ENCODE data around the gene AQR.
"Not testable (repeated sequence)": the region's sequence is repeated elsewhere in the genome, so short reads cannot be mapped to it uniquely, and the experiment has no call there.

The AQR gene

GRCh38 chr15:34952481-34952880 lies 17.1 kb downstream of the AQR start:
- DNase-seq (ENCODE audit: low spot score), result no peak

- DNase-seq (ENCODE audit: low spot score), result no peak
These were observed 17.5 kb downstream of the AQR start for GRCh38 chr15:34951993-34952392.

DNA sequence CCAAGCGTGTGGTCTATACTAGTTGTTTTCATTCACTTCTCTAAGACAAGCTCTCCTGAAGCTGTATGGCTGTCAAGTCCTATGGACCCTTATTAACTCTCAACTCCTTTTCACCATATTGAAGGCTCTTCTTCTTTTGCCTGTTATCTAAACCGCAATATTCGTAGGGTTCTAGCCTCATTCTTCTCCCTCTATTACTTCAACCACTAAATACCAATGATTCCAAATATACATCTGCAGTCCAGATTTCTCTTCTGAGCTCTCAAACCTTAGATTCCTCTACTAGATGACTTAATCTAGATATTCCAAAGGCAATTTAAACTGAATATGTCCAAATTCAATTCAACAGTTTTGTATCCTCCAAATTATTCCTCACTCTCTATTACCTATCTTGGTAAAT lies 24.6 kb downstream of the AQR start:
- DNase-seq (ENCODE audit: low spot score), result no peak

- no peak for DNase-seq (ENCODE audit: low spot score)
These were observed 25.8 kb downstream of the AQR start for GRCh38 chr15:34943711-34944110.

DNA sequence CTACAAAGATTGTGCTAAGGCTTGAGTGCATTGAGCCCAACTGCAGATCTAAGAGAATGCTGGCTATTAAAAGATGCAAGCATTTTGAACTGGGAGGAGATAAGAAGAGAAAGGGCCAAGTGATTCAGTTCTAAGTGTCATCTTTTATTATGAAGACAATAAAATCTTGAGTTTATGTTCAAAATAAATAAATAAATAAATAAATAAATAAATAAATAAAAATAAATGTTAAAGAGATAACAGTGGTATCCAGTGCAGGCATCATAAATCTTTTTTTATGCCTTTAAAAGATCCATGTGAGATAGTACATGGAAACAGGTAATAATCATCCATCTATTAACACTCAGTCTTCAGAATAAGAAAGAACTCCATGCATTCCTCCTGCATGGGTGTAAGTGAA lies 26.3 kb downstream of the AQR start:
- DNase-seq (ENCODE audit: low spot score), result not testable (repeated sequence)

DNA sequence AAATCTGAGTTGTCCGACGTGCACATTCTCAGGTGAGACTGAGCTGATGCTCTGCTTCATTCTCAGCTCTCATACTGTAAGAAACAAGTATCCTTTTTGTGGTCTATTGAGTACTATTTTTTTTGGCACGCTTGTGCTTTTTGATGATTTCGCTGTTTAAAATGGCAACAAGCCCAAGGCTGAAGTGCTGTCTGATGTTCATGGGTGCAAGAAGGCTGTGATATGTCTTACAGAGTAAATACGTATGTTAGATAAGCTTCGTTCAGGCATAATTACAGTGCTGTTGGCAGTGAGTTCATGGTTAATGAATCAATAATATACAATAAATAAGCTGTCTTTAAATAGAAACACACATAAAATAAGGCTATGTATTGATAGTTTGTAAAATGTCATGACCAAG lies 27.2 kb downstream of the AQR start:
- DNase-seq (ENCODE audit: low spot score), result no peak

- DNase-seq (ENCODE audit: low spot score), result no peak
These were observed 27.7 kb downstream of the AQR start for GRCh38 chr15:34941831-34942230.

DNA sequence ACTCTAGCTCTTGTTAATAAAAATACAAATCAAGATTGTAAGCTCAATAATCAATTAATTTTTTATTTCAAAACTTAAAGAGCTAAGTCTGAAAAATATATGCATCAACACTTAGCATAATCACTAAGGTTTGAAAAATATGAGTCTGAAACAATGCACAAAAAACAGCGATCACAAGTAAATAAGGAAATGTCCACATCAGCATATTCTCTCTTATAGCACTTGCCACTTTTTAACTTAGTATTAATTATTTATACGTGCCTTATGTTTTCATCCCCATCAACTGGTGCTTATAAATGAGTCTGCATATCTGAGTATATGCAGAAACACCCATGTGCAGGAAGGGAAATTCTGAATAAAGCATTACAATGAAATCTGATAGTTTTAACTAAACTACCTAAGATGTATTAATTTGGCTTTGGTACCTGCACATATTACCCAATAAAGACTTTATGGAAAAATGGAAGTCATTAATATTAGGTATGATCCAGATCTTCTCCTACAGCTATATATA lies 28.3 kb downstream of the AQR start:
- DNase-seq (ENCODE audit: low spot score), result no peak

- no peak for DNase-seq (ENCODE audit: low spot score)
These were observed 36.0 kb downstream of the AQR start for GRCh38 chr15:34933432-34933975.

DNA sequence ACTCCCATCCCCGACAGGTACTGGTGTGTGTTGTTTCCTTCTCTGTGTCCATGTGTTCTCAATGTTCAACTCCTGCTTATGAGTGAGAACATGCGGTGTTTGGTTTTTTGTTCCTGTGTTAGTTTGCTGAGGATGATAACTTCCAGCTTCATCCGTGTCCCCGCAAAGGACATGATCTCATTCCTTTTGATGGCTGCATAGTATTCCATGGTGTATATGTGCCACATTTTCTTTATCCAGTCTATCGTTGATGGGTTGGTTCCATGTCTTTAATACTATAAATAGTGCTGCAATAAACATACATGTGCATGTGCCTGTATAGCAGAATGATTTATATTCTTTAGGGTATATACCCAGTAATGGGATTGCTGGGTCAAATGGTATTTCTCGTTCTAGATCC lies 41.2 kb downstream of the AQR start:
- DNase-seq (ENCODE audit: low spot score), result not testable (repeated sequence)

DNA sequence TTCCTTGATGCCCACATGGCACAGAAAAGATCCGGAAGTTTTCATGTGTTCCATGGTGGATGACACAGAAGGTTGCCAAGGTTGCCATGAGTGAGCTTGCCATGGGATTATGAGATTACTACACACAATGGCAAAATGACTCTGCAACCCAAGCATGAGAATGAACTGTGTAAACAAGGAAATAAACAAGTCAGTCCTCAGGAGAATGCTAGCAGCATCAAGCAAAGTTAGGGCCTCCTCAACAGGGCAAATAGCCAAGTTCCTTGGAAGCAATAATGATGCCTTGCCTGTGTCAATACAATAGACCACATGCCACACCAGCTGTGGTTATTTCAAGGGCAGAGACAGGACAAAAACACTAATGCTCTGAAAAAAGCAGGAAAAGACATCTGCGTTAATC lies 41.8 kb downstream of the AQR start:
- no peak for DNase-seq (ENCODE audit: low spot score)

DNA sequence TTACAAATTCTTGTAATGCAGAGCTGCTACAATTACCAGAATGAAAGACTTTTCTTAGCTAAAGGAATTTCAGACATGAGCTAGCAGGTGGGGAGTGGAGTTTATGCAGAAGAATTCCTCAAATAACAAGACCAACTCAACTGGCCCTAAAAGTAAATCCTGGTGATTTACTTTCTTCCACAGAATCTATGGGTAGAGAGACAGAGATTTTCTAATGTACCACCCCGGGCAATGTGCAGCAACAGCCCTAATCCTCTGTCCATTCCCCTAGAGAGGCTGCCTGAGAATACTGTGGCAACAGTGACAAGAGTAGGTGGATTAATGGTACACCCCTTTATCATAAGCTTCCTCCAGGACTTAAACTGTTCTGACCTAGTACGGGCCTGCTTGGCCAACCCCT lies 55.2 kb downstream of the AQR start:
- DNase-seq (ENCODE audit: low spot score), result no peak

DNA sequence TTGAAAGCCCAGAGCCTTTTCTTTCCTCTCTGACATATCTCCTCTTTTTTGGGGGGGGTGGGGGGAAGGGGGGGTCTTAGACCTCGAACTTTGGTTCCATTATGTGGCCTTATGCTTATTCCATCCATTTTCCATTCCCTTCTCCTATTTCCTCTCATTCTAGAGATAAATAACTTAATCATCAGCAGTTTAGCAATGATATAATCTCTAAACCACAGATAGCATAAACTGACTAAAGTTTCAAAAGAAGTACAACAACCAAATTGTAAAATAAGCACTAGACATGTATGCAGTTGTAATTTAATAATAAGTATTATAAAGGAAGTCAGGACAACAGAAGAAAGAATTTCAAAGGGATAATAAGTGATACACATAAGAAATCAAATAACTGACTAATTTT lies 64.5 kb downstream of the AQR start:
- no peak for DNase-seq (ENCODE audit: low spot score)

DNA sequence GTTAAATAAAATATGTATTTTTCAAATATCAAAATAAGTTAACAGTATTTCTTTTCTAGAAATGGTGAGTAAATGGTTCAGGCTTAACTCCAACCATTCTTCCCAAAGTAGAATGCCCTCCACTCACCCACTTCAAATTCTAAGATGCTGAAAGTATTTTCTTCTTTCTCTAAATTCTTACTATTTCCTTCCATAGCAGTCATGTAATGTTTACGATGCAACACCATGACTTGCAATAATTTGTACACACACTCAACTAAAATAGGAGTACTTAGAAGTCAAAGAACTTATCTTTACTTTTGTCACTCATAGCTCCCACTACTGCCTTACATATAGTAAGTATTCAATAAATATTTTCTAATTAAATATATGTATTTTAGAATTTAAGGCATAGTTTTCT lies 65.0 kb downstream of the AQR start:
- DNase-seq (ENCODE audit: low spot score), result no peak

DNA sequence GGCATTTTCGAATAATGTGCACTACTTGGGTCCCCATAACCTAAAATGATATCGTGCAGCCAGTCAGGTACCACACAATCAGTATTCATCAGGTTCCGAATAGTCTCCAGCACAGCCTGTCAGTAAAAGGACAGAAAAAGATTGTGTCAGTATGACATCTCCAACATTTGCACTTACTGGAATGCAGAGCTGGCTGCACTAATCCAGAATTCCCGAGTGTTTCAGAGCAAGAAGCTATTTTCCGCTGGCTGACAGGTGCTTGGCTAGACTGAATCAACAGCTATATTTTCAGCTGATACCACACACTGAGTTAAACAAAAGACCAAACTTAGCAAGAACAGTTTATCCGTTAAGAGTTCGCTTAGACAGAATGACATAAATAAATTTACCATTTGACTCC lies 68.8 kb downstream of the AQR start:
- DNase-seq (ENCODE audit: low spot score), result no peak

GRCh38 chr15:34896183-34896582 lies 73.4 kb downstream of the AQR start:
- no peak for DNase-seq (ENCODE audit: low spot score)

GRCh38 chr15:34893967-34894366 lies 75.6 kb downstream of the AQR start:
- DNase-seq (ENCODE audit: low spot score), result no peak

DNA sequence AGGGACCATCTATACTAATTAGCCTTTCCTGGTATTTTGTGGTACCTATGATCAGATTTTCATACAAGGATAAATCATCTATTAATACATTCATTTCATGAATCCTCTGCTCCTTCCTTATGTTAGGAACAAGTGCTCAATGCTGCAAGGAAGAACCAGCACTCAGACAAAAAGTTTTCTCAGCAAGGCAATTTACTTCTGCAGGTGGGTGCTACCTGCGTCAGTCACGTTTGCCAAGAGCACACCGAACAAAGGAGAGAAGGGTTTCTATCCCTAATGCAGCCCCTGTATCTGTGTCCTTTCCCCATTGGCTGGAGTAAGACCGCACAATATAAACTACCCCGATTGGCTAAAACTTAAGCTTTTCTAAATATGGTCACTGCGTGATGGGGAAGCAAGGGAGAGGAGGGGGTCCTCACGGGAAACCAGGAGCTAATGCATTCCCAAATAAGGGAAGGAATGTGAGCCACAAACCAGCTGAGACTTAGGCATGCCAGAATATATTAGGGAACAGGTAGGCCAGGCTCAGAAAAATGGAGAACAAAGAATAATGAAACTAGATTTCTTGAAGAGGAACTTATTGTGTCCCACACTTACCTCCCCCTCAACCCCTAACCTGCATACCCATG lies 76.5 kb downstream of the AQR start:
- DNase-seq (ENCODE audit: low spot score), result no peak

DNA sequence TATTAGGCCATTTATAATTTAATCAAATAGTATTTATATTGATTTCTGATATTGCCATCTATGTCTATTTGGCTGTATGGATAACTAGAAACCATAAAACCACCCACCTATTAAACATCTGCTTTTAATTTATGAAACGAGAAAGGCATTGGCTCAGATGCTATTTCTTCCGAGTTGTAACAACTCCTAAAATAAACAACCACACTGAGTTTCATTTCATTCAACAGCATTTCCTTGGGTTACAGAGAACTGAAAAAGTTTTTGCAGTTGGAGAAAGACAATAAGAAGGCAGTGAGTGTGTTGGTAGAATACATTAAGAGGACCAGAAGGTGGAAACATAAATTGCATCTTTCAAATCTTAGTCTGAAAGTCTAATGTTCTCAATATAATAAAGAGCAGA lies 79.1 kb downstream of the AQR start:
- DNase-seq (ENCODE audit: low spot score), result no peak

- DNase-seq (ENCODE audit: low spot score), result no peak
These were observed 80.1 kb downstream of the AQR start for GRCh38 chr15:34889476-34889875.

- DNase-seq (ENCODE audit: low spot score), result no peak
These were observed 83.4 kb downstream of the AQR start for GRCh38 chr15:34886134-34886533.

GRCh38 chr15:34883633-34884032 lies 85.9 kb downstream of the AQR start:
- no peak for DNase-seq (ENCODE audit: low spot score)

DNA sequence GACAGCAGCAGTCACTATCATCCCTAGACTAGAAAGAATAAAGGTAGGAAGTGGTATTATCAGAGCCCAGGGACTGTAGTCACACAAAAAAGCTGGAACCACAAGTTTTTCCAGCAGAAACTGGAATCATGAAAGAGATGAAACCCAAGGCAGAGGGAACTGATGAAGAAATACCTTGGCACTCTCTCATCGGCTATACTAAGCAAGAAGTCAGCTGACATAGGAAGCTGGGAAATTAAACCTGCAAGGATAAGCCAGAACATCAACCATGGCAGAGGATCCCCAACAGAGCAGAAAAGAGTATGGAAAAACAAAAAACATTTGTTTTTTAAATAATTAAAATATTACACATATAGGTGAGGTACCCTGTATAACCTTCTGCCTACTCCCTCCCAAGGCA lies 86.5 kb downstream of the AQR start:
- no peak for DNase-seq (ENCODE audit: low spot score)

DNA sequence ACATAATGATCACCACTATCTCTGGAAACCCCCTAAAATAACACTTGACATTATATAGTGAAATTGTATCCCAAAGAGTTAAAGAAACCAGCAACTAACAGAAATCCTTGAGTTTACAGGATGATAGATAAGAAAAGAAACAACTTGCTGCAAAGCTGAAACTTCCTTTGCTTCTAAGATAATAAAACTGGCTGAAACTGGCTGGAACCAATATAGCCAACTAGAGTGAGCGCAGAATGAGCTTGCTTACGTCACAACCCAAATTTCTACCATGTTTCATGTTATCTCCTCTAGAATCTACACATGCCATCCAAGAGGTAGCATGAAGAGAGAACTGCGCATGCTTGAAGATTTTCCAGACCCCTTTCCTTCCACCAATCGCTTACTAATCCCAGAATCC lies 90.4 kb downstream of the AQR start:
- DNase-seq (ENCODE audit: low spot score), result no peak

All from COLO829 (cell line).